OCI-LY1 (cell line): ENCODE measurements around the gene SLC6A7.

Experiments used
- EZH2 ChIP-seq: fragments of 200-600 bp; sonication (generic), shearing (Covaris generic); IDR thresholded peaks from 2 replicates; pipeline ENCODE4 v1.8.0; 2017; ENCODE audit warnings: borderline replicate concordance, mixed run types, mild to moderate bottlenecking, antibody characterized with exemption, low read length, moderate library complexity, mixed read lengths
- TF ChIP-seq, protein P1 (sequence below): fragments of 200-600 bp; sonication (generic), shearing (Covaris generic); IDR thresholded peaks from 2 replicates; pipeline ENCODE4 v1.5.1; 2017; ENCODE audit warnings: mild to moderate bottlenecking, antibody characterized with exemption, low read length, moderate library complexity, mixed read lengths

DNA sequence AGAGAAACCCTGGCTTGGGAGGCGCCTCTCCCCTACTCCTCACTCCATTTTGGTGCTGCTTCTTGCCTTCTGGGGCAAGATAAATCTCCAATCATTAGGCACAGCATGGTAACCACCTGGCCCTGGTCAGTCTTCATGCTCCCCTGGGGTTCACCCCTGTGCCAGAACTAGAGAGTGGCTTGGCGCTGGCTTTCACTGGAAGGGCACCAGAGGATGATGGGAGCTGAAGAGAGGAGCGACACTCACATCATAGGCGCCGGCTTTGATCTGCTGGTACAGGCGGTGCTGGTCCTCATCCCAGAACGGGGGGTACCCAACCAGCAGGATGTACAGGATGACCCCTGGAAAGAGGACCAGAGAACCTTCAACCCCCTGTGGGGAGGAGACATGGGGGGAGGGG is 61.6 kb downstream of the SLC6A7 start:
- TF ChIP-seq, protein P1, sequence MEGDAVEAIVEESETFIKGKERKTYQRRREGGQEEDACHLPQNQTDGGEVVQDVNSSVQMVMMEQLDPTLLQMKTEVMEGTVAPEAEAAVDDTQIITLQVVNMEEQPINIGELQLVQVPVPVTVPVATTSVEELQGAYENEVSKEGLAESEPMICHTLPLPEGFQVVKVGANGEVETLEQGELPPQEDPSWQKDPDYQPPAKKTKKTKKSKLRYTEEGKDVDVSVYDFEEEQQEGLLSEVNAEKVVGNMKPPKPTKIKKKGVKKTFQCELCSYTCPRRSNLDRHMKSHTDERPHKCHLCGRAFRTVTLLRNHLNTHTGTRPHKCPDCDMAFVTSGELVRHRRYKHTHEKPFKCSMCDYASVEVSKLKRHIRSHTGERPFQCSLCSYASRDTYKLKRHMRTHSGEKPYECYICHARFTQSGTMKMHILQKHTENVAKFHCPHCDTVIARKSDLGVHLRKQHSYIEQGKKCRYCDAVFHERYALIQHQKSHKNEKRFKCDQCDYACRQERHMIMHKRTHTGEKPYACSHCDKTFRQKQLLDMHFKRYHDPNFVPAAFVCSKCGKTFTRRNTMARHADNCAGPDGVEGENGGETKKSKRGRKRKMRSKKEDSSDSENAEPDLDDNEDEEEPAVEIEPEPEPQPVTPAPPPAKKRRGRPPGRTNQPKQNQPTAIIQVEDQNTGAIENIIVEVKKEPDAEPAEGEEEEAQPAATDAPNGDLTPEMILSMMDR, result no peak
- TF ChIP-seq EZH2, result no peak
